DLD1 (cell line): ENCODE results near the gene POLR2B.
"Not testable (repeated sequence)": the region's sequence is repeated elsewhere in the genome, so short reads cannot be mapped to it uniquely, and the experiment has no call there.

ENCODE experiments used
- in situ Hi-C: cut with HindIII; loops from 2 replicates; pipeline ENCODE4 v1.10.0; 2017; ENCODE audit warnings: low sequenced_read_pairs

Gene POLR2B

GRCh38 chr4:56978750-56979303 lies at the start of gene POLR2B:
Gene POLR2B, plus strand, starts transcription at chr4:56978896. Its CDS starts 90 bp downstream, at chr4:56978986.
- in situ Hi-C loops: no loop called here

- in situ Hi-C loops: no loop called here
Observed at GRCh38 chr4:56930638-56931037, 48.1 kb upstream of the POLR2B start.

- in situ Hi-C loops: no loop called here
Observed at GRCh38 chr4:56931924-56932323, 46.8 kb upstream of the POLR2B start.

GRCh38 chr4:56937262-56937661 lies 41.4 kb upstream of the POLR2B start:
- in situ Hi-C loops: no loop called here

GRCh38 chr4:56939826-56940225 lies 38.9 kb upstream of the POLR2B start:
- in situ Hi-C loops: not testable (repeated sequence)

GRCh38 chr4:56940403-56940802 lies 38.3 kb upstream of the POLR2B start:
- in situ Hi-C loops: no loop called here

GRCh38 chr4:56940971-56941370 lies 37.7 kb upstream of the POLR2B start:
- in situ Hi-C loops: no loop called here

GRCh38 chr4:56941403-56941802 lies 37.3 kb upstream of the POLR2B start:
- in situ Hi-C loops: no loop called here

GRCh38 chr4:56953680-56954520 lies 24.8 kb upstream of the POLR2B start:
- in situ Hi-C loops: no loop called here

- in situ Hi-C loops: no loop called here
Observed at GRCh38 chr4:56958111-56958517, 20.6 kb upstream of the POLR2B start.

GRCh38 chr4:56959100-56959499 lies 19.6 kb upstream of the POLR2B start:
- in situ Hi-C loops: no loop called here

- in situ Hi-C loops: no loop called here
Observed at GRCh38 chr4:56961107-56961500, 17.6 kb upstream of the POLR2B start.

GRCh38 chr4:56971383-56971782 lies 7.3 kb upstream of the POLR2B start:
- in situ Hi-C loops: no loop called here

GRCh38 chr4:56972389-56972788 lies 6.3 kb upstream of the POLR2B start:
- in situ Hi-C loops: no loop called here

GRCh38 chr4:56972809-56973208 lies 5.9 kb upstream of the POLR2B start:
- in situ Hi-C loops: no loop called here

GRCh38 chr4:56973336-56973735 lies 5.4 kb upstream of the POLR2B start:
- in situ Hi-C loops: no loop called here

GRCh38 chr4:56976283-56976836 lies 2.3 kb upstream of the POLR2B start:
- in situ Hi-C loops: no loop called here

- in situ Hi-C loops: no loop called here
Observed at GRCh38 chr4:56976837-56977320, 1.8 kb upstream of the POLR2B start.

- in situ Hi-C loops: no loop called here
Observed at GRCh38 chr4:56977321-56978012, 1.2 kb upstream of the POLR2B start, which contains the start of gene NOA1. Gene NOA1, minus strand, starts transcription at chr4:56977606. Its CDS starts 21 bp downstream, at chr4:56977585.

- in situ Hi-C loops: no loop called here
Observed at GRCh38 chr4:56979421-56980072, 851 bp downstream of the POLR2B start.

GRCh38 chr4:56981795-56982201 lies 3.1 kb downstream of the POLR2B start:
- in situ Hi-C loops: no loop called here
